IMR-90 (cell line): Measurements from ENCODE around the gene ARL4A. TPM values are rescaled to one million over a fixed set of nuclear protein-coding genes. Genes with fewer than 3 reads are reported as not detected.

Experiments used
- ATAC-seq: fragments of 200-7000 bp; cut with Tn5 transposase; 2 replicates; pipeline ENCODE4 v1.9.1; 2020; ENCODE audit warnings: low read depth, mild to moderate bottlenecking, moderate library complexity
- BruUV-seq: library from RNA; stranded (reverse); fragments of 400-500 nt; replicated peaks from 2 replicates; lab custom pipeline; 2021; lab: Mats Ljungman, UMichigan
- CTCF ChIA-PET: fragments of 300-600 bp; formaldehyde crosslinking; extraction: SDS; loops from one replicate; lab custom pipeline; 2021; ENCODE audit warnings: antibody characterized with exemption; lab: Yijun Ruan, JAX
- POLR2A ChIA-PET: fragments of 300-600 bp; sonication (Branson Sonifier 250); formaldehyde crosslinking; loops from one replicate; lab custom pipeline; 2022; ENCODE audit warnings: antibody characterized with exemption; ENCODE audit not compliant: unreplicated experiment; lab: Charles Lee
- DNase-seq: peaks from one replicate; pipeline ENCODE4 v3.0.0; 2013
- H2AFZ ChIP-seq: replicated peaks from 2 replicates; pipeline ENCODE3; 2013; ENCODE audit warnings: low read length, mild to moderate bottlenecking; ENCODE audit not compliant: poor library complexity
- H2AK5ac ChIP-seq: 2 replicates; pipeline ENCODE4 v1.6.1; 2013; ENCODE audit warnings: low read depth, low read length, inconsistent platforms
- H2AK9ac ChIP-seq: replicated peaks from 2 replicates; pipeline ENCODE3; 2013; ENCODE audit warnings: mild to moderate bottlenecking, low read depth, low read length, moderate library complexity; ENCODE audit not compliant: poor library complexity
- H2BK120ac ChIP-seq: 2 replicates; pipeline ENCODE4 v1.6.1; 2013; ENCODE audit warnings: low read depth, low read length, inconsistent platforms
- H2BK15ac ChIP-seq: 3 replicates; pipeline ENCODE4 v1.6.1; 2013; ENCODE audit warnings: low read depth, low read length, inconsistent platforms
- H2BK20ac ChIP-seq: 2 replicates; pipeline ENCODE4 v1.6.1; 2013; ENCODE audit warnings: low read depth, mild to moderate bottlenecking, inconsistent platforms, low read length, moderate library complexity
- H2BK5ac ChIP-seq: 2 replicates; pipeline ENCODE4 v1.6.1; 2013; ENCODE audit warnings: mild to moderate bottlenecking, low read depth, low read length, inconsistent platforms; ENCODE audit not compliant: poor library complexity, severe bottlenecking
- H3K14ac ChIP-seq: replicated peaks from 2 replicates; pipeline ENCODE4 v1.6.1; 2013; ENCODE audit warnings: low read depth, low read length, inconsistent platforms
- H3K18ac ChIP-seq: 2 replicates; pipeline ENCODE4 v1.6.1; 2013; ENCODE audit warnings: low read depth, low read length, control low read depth
- H3K23ac ChIP-seq: 2 replicates; pipeline ENCODE4 v1.6.1; 2013; ENCODE audit warnings: low read depth, low read length, inconsistent platforms
- H3K27ac ChIP-seq: 2 replicates; pipeline ENCODE4 v1.5.1; 2013; ENCODE audit warnings: mild to moderate bottlenecking, control low read depth, low read length; ENCODE audit not compliant: insufficient read depth
- H3K27me3 ChIP-seq: 2 replicates; pipeline ENCODE4 v1.6.1; 2013; ENCODE audit warnings: low read length; ENCODE audit not compliant: control insufficient read depth, insufficient read depth
- H3K36me3 ChIP-seq: 2 replicates; pipeline ENCODE4 v1.6.1; 2013; ENCODE audit warnings: low read length, mixed read lengths; ENCODE audit not compliant: control insufficient read depth, insufficient read depth
- H3K4ac ChIP-seq: 2 replicates; pipeline ENCODE4 v1.6.1; 2013; ENCODE audit warnings: low read depth, low read length, inconsistent platforms
- H3K4me1 ChIP-seq: 2 replicates; pipeline ENCODE4 v1.6.1; 2013; ENCODE audit warnings: low read length, mixed read lengths; ENCODE audit not compliant: control insufficient read depth, insufficient read depth
- H3K4me2 ChIP-seq: 2 replicates; pipeline ENCODE4 v1.6.1; 2013; ENCODE audit warnings: low read depth, mild to moderate bottlenecking, control low read depth, low read length, moderate library complexity
- H3K4me3 ChIP-seq: 2 replicates; pipeline ENCODE4 v1.5.1; 2013; ENCODE audit warnings: low read depth, mild to moderate bottlenecking, control low read depth, low read length, moderate library complexity; ENCODE audit not compliant: insufficient read depth
- H3K56ac ChIP-seq: 2 replicates; pipeline ENCODE4 v1.6.1; 2013; ENCODE audit warnings: low read length, inconsistent platforms; ENCODE audit not compliant: insufficient read depth; ENCODE audit errors: extremely low read depth
- H3K79me1 ChIP-seq, 2 experiments: 2 replicates each; pipeline ENCODE4 v1.6.1; 2013; ENCODE audit warnings: low read length in 2 of 2, inconsistent platforms in 1 of 2, low read depth in 1 of 2
- H3K9ac ChIP-seq: 2 replicates; pipeline ENCODE4 v1.6.1; 2013; ENCODE audit warnings: low read depth, low read length, control low read depth
- H3K9me1 ChIP-seq: 2 replicates; pipeline ENCODE4 v1.6.1; 2013; ENCODE audit warnings: low read length, inconsistent platforms; ENCODE audit not compliant: insufficient read depth
- H3K9me3 ChIP-seq: 2 replicates; pipeline ENCODE4 v1.6.1; 2013; ENCODE audit warnings: low read length; ENCODE audit not compliant: control insufficient read depth, insufficient read depth
- H4K20me1 ChIP-seq: 2 replicates; pipeline ENCODE4 v1.6.1; 2013; ENCODE audit warnings: low read length, inconsistent platforms; ENCODE audit not compliant: insufficient read depth
- H4K5ac ChIP-seq: 2 replicates; pipeline ENCODE4 v1.6.1; 2013; ENCODE audit warnings: mild to moderate bottlenecking, low read depth, low read length, control low read depth
- H4K8ac ChIP-seq, 2 experiments: 2 replicates each; pipeline ENCODE4 v1.6.1; 2013; ENCODE audit warnings: low read depth in 2 of 2, low read length in 2 of 2, control low read depth in 1 of 2, inconsistent platforms in 1 of 2
- H4K91ac ChIP-seq: 2 replicates; pipeline ENCODE4 v1.6.1; 2013; ENCODE audit warnings: low read depth, low read length, inconsistent platforms; ENCODE audit not compliant: insufficient read depth
- BHLHE40 ChIP-seq: fragments of 150-350 bp; IDR thresholded peaks from 2 replicates; pipeline ENCODE4 v1.6.1; 2016; ENCODE audit warnings: mild to moderate bottlenecking, low read depth, low read length
- CEBPB ChIP-seq: IDR thresholded peaks from 2 replicates; pipeline ENCODE4 v1.6.1; 2012; ENCODE audit warnings: low read depth, low read length, improper control_type of control experiment
- CHD1 ChIP-seq: IDR thresholded peaks from 2 replicates; pipeline ENCODE4 v1.6.1; 2012; ENCODE audit warnings: low read depth, low read length, improper control_type of control experiment
- FOS ChIP-seq: fragments of 150-350 bp; IDR thresholded peaks from 2 replicates; pipeline ENCODE4 v1.6.1; 2016; ENCODE audit warnings: low read depth, low read length
- MAFK ChIP-seq: IDR thresholded peaks from 2 replicates; pipeline ENCODE4 v1.6.1; 2012; ENCODE audit warnings: low read depth, low read length, improper control_type of control experiment
- MAZ ChIP-seq: IDR thresholded peaks from 2 replicates; pipeline ENCODE4 v1.6.1; 2012; ENCODE audit warnings: low read depth, mild to moderate bottlenecking, low read length, improper control_type of control experiment, moderate library complexity, borderline replicate concordance
- MXI1 ChIP-seq: IDR thresholded peaks from 2 replicates; pipeline ENCODE4 v1.6.1; 2012; ENCODE audit warnings: low read depth, mild to moderate bottlenecking, low read length, moderate library complexity, borderline replicate concordance
- NFE2L2 ChIP-seq: fragments of 150-350 bp; IDR thresholded peaks from 2 replicates; pipeline ENCODE4 v1.6.1; 2016; ENCODE audit warnings: low read depth, mild to moderate bottlenecking, low read length
- POLR2A ChIP-seq: IDR thresholded peaks from 2 replicates; pipeline ENCODE4 v1.6.1; 2012; ENCODE audit warnings: mild to moderate bottlenecking, low read depth, low read length
- RAD21 ChIP-seq: IDR thresholded peaks from 2 replicates; pipeline ENCODE4 v1.6.1; 2012; ENCODE audit warnings: low read length, improper control_type of control experiment
- RCOR1 ChIP-seq: IDR thresholded peaks from 2 replicates; pipeline ENCODE4 v1.6.1; 2012; ENCODE audit warnings: mild to moderate bottlenecking, low read length, improper control_type of control experiment; ENCODE audit not compliant: insufficient replicate concordance
- RFX5 ChIP-seq: IDR thresholded peaks from 2 replicates; pipeline ENCODE4 v1.8.0; 2012; ENCODE audit warnings: low read depth, mild to moderate bottlenecking, low read length, moderate library complexity
- SMC3 ChIP-seq: fragments of 150-350 bp; IDR thresholded peaks from 2 replicates; pipeline ENCODE4 v1.6.1; 2016; ENCODE audit warnings: low read depth, mild to moderate bottlenecking, antibody characterized with exemption, low read length, moderate library complexity
- WGBS, 2 experiments: methylation state at CpG; one replicate each; pipeline versions ENCODE4 v1.1.5 to v1.1.7; 2013; ENCODE audit warnings: missing lambda C conversion rate in 2 of 2; ENCODE audit not compliant: insufficient read length in 1 of 2; ENCODE audit errors: extremely low coverage in 2 of 2; 5-methylcytosine and 5-hydroxymethylcytosine counted together
- dilution Hi-C: fragments of 300-500 bp; cut with HindIII; formaldehyde crosslinking; loops from one replicate; pipeline ENCODE4 v1.14.3; 2018; ENCODE audit warnings: low sequenced_read_pairs; ENCODE audit not compliant: unreplicated experiment
- in situ Hi-C: fragments of 300-500 bp; cut with MboI; formaldehyde crosslinking; loops from 3 replicates; pipeline ENCODE4 v1.14.3; 2019; ENCODE audit warnings: low sequenced_read_pairs, inconsistent platforms, mixed read lengths
- intact Hi-C: fragments of 100-400 bp; cut with micrococcal nuclease; formaldehyde crosslinking; loops from 2 replicates; pipeline ENCODE4 v1.10.0; 2022
- polyA plus RNA-seq, 3 experiments: library from polyadenylated mRNA; depleted of rRNA; stranded (reverse); fragments of >200 nt; gene quantifications; 2 replicates each; pipeline ENCODE4 v1.2.3, GENCODE V29; 2012; ENCODE audit warnings: low replicate concordance in 1 of 3
- total RNA-seq: library from RNA; depleted of rRNA; stranded (reverse); fragments of >200 nt; gene quantifications from 2 replicates; pipeline ENCODE4 v1.2.3, GENCODE V29; 2012
- TF ChIP-seq, protein P1 (sequence below): fragments of 150-350 bp; IDR thresholded peaks from 2 replicates; pipeline ENCODE4 v1.6.1; 2016; ENCODE audit warnings: low read depth, mild to moderate bottlenecking, low read length, moderate library complexity, borderline replicate concordance
- TF ChIP-seq, protein P2 (sequence below): fragments of 150-350 bp; IDR thresholded peaks from 2 replicates; pipeline ENCODE4 v1.6.1; 2017; ENCODE audit warnings: mild to moderate bottlenecking, antibody characterized with exemption, low read length, low read depth
- TF ChIP-seq, protein P3 (sequence below): conservative IDR thresholded peaks from 2 replicates; pipeline ENCODE4 v1.5.1; 2012; ENCODE audit warnings: mild to moderate bottlenecking, low read depth, low read length, improper control_type of control experiment

The ARL4A gene
- total and polyA plus RNA-seq, 2 of the 4 experiments (the other 2 are of a cell fraction) = 13.7 to 22.4 TPM

DNA sequence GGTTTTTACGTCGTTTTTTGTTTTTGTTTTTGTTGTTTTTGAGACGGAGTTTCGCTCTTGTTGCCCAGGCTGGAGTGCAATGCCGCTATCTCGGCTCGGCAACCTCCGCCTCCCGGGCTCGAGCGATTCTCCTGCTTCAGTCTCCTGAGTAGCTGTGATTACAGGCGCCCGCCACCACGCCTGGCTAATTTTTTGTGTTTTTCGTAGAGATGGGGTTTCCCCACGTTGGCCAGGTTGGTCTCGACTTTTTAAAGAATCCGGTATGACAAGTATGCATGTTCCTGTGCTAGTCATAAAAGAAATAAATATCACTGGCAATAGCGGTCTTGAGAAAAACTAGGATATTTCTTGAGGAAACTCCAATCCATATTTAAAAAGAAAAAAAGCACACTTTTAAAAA is 2.7 kb upstream of the ARL4A start:
- Histone ChIP-seq H2BK15ac (no peak overlapping the region), H3K4ac (no peak overlapping the region), H4K91ac (no peak overlapping the region), H3K27ac (no peak overlapping the region), H3K4me1 (no peaks in the 10 kb centered on the region), H2BK120ac (no peak overlapping the region), H3K4me3 (no peak overlapping the region), H3K9ac (no peak overlapping the region), H3K9me1 (no peaks in the 10 kb centered on the region), H4K8ac (no peak overlapping the region), H4K5ac (no peak overlapping the region), H3K23ac (no peak overlapping the region), H3K4me2 (no peak overlapping the region), H2BK20ac (no peak overlapping the region), H3K14ac (no peak overlapping the region), H4K20me1 (no peaks in the 10 kb centered on the region), H3K36me3 (no peaks in the 10 kb centered on the region), H2AK5ac (no peak overlapping the region), H2BK5ac (no peak overlapping the region), H2AK9ac (no peak overlapping the region), H3K79me1 (peaks cover 4 to 7% of the 10 kb centered on the region in 2 experiments; a peak in 3 of 4 replicates), H3K9me3 (no peaks in the 10 kb centered on the region), H3K18ac (no peak overlapping the region), H2AFZ (no peak overlapping the region), H3K27me3 (no peaks in the 10 kb centered on the region), H3K56ac (no peak overlapping the region)
- dilution Hi-C loops = no loop called here
- TF ChIP-seq CEBPB (no peak), FOS (no peak), RFX5 (no peak), NFE2L2 (no peak), MAFK (no peak), MAZ (no peak), CHD1 (no peak), BHLHE40 (no peak), MXI1 (no peak), POLR2A (no peak), RCOR1 (no peak), RAD21 (no peak), SMC3 (no peak)
- TF ChIP-seq, protein P1, sequence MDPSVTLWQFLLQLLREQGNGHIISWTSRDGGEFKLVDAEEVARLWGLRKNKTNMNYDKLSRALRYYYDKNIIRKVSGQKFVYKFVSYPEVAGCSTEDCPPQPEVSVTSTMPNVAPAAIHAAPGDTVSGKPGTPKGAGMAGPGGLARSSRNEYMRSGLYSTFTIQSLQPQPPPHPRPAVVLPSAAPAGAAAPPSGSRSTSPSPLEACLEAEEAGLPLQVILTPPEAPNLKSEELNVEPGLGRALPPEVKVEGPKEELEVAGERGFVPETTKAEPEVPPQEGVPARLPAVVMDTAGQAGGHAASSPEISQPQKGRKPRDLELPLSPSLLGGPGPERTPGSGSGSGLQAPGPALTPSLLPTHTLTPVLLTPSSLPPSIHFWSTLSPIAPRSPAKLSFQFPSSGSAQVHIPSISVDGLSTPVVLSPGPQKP = no peak
- TF ChIP-seq, protein P2, sequence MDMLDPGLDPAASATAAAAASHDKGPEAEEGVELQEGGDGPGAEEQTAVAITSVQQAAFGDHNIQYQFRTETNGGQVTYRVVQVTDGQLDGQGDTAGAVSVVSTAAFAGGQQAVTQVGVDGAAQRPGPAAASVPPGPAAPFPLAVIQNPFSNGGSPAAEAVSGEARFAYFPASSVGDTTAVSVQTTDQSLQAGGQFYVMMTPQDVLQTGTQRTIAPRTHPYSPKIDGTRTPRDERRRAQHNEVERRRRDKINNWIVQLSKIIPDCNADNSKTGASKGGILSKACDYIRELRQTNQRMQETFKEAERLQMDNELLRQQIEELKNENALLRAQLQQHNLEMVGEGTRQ = no peak
- TF ChIP-seq, protein P3, sequence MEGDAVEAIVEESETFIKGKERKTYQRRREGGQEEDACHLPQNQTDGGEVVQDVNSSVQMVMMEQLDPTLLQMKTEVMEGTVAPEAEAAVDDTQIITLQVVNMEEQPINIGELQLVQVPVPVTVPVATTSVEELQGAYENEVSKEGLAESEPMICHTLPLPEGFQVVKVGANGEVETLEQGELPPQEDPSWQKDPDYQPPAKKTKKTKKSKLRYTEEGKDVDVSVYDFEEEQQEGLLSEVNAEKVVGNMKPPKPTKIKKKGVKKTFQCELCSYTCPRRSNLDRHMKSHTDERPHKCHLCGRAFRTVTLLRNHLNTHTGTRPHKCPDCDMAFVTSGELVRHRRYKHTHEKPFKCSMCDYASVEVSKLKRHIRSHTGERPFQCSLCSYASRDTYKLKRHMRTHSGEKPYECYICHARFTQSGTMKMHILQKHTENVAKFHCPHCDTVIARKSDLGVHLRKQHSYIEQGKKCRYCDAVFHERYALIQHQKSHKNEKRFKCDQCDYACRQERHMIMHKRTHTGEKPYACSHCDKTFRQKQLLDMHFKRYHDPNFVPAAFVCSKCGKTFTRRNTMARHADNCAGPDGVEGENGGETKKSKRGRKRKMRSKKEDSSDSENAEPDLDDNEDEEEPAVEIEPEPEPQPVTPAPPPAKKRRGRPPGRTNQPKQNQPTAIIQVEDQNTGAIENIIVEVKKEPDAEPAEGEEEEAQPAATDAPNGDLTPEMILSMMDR = no peak
- in situ Hi-C loops = loop anchor here (5.0 to 25.0 kb wide), 2 partner anchors 428 to 578 kb away; no protein-coding TSS in a partner anchor
- intact Hi-C loops = loop anchor here (5.0 kb wide), 4 partner anchors 73 to 513 kb away; no protein-coding TSS in a partner anchor
- ATAC-seq = no peak
- BruUV-seq = no TSS peak
- DNase-seq = no peak
- POLR2A ChIA-PET = no interaction called here
- no CpG with 5 or more reads among the region's 19 CpGs for WGBS, 2 experiments
- CTCF ChIA-PET = interaction anchor here (1.8 kb wide), 1 partner anchor 46 kb away, joined by 7 read pairs; no protein-coding TSS in a partner anchor
